ENCODE data around the gene CTIF. TPM values are rescaled to one million over a fixed set of nuclear protein-coding genes. Genes with fewer than 3 reads are reported as not detected.

CTIF gene
- total RNA-seq, 1 donor = 65.9 TPM

DNA sequence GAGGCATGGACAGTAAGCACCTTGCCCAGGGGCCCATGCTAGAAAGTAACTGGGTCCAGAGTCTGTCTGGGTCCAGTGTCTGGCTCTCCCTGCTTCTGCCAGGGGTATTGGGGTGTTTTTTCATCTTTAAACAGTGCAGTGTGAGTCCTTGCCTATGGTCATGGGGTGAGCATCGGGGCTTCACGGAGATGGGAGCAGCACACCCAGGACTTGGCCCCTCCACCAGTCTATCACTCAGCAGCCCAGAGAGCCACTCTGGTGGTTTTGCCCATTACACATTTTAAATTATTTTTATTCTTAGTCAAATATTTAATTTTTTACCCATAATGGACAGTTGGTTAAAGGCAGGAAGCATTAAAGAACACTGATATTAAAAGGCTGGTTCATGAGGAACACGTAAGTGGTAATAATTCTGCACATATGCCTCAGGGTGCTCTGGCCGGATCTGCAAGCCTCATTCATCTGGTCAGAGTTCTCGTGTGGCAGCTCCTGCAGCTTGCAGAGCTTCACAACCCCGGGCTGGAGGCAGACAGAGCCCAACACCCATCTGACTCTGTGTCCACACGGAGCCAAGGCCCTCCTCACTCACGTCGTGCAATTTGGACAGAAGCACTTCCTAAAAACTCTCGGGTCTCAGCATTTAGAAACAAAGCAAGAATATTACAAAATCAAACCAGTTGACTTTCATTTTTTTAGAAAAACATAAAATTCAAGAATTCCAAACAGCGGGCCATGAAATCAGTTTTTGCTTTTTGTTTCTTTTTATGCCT is 204.1 kb downstream of the CTIF start:
- Histone ChIP-seq H3K27ac (ENCODE audit: low read depth, low read length) (peak overlapping the region; percentile 88), H3K4me2 (ENCODE audit: insufficient read depth, low read length) (peak overlapping the region; percentile 71), H3K79me2 (ENCODE audit: insufficient read depth, low read length) (peaks cover 12% of the 10 kb centered on the region), H2AFZ (ENCODE audit: low read length) (no peak overlapping the region), H3K36me3 (ENCODE audit: insufficient read depth, low read length) (no peaks in the 10 kb centered on the region), H3K9me3 (ENCODE audit: low read depth, low read length) (no peaks in the 10 kb centered on the region), H4K20me1 (ENCODE audit: insufficient read depth, low read length) (no peaks in the 10 kb centered on the region), H3K4me1 (ENCODE audit: insufficient read depth, low read length) (peaks cover 67% of the 10 kb centered on the region), H3K4me3 (ENCODE audit: insufficient read depth, low read length) (peak overlapping the region; percentile 41), H3K27me3 (ENCODE audit: insufficient read depth, low read length) (no peaks in the 10 kb centered on the region)
- peak; percentile 94 for DNase-seq (ENCODE audit: insufficient read length, low spot score, missing footprints)
- TF ChIP-seq, protein P1, sequence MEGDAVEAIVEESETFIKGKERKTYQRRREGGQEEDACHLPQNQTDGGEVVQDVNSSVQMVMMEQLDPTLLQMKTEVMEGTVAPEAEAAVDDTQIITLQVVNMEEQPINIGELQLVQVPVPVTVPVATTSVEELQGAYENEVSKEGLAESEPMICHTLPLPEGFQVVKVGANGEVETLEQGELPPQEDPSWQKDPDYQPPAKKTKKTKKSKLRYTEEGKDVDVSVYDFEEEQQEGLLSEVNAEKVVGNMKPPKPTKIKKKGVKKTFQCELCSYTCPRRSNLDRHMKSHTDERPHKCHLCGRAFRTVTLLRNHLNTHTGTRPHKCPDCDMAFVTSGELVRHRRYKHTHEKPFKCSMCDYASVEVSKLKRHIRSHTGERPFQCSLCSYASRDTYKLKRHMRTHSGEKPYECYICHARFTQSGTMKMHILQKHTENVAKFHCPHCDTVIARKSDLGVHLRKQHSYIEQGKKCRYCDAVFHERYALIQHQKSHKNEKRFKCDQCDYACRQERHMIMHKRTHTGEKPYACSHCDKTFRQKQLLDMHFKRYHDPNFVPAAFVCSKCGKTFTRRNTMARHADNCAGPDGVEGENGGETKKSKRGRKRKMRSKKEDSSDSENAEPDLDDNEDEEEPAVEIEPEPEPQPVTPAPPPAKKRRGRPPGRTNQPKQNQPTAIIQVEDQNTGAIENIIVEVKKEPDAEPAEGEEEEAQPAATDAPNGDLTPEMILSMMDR (IDR thresholded peaks at IDR 0.05; ENCODE audit: extremely low read depth, low read depth, low read length) = no peak

DNA sequence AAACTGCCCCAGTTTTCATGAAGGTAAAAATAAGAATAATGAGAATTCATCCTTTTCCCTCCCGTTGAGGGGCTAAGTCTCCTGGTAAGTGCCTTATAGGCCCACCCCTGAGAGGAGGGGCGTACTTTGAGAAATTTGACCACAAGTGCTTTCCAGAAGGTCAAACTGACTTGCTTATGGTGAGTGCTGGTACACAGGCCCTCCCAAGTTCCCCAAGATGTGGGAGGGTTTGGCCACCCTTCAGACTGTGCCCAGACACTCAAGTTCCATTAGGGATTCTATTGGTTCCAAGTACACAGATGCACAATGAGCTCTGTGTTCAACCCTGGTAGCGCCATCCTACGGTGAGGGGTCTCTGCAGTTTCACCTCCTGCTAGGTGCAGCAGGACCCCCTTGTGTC is 205.1 kb downstream of the CTIF start:
- peak; percentile 3 for DNase-seq (ENCODE audit: insufficient read length, low spot score, missing footprints)
- Histone ChIP-seq H2AFZ (ENCODE audit: low read length) (no peak overlapping the region), H3K27ac (ENCODE audit: low read depth, low read length) (peak overlapping the region; percentile 88), H3K4me2 (ENCODE audit: insufficient read depth, low read length) (peak overlapping the region; percentile 71), H3K36me3 (ENCODE audit: insufficient read depth, low read length) (no peaks in the 10 kb centered on the region), H3K9me3 (ENCODE audit: low read depth, low read length) (no peaks in the 10 kb centered on the region), H4K20me1 (ENCODE audit: insufficient read depth, low read length) (no peaks in the 10 kb centered on the region), H3K4me1 (ENCODE audit: insufficient read depth, low read length) (peaks cover 65% of the 10 kb centered on the region), H3K27me3 (ENCODE audit: insufficient read depth, low read length) (no peaks in the 10 kb centered on the region), H3K4me3 (ENCODE audit: insufficient read depth, low read length) (no peak overlapping the region), H3K79me2 (ENCODE audit: insufficient read depth, low read length) (peaks cover 12% of the 10 kb centered on the region)
- TF ChIP-seq, protein P1 (IDR thresholded peaks at IDR 0.05; ENCODE audit: extremely low read depth, low read depth, low read length) = no peak

DNA sequence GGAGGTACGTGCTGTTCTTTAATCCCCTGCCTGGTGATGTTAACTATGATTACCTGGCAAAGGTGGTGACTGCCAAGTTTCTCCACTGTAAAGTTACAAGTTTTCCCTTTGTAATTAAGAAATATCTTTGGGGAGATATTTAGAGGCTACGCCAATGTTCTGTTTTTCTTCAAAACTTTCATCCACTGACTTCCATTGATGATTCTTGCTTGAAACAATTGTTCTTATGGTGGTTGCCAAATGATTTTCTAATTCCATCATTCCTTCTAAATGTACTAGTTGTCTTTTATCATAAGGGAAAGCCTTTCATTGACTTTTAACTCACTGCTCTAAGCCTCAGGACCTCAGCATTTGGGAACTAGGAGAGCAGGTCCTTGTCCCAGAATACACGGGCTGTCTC is 206.5 kb downstream of the CTIF start:
- H2AFZ ChIP-seq (ENCODE audit: low read length) = no peak overlapping the region
- H3K79me2 ChIP-seq (ENCODE audit: insufficient read depth, low read length) = peaks cover 11% of the 10 kb centered on the region
- H3K27me3 ChIP-seq (ENCODE audit: insufficient read depth, low read length) = no peaks in the 10 kb centered on the region
- peak overlapping the region; percentile 62 for H3K27ac ChIP-seq (ENCODE audit: low read depth, low read length)
- TF ChIP-seq, protein P1 (IDR thresholded peaks at IDR 0.05; ENCODE audit: extremely low read depth, low read depth, low read length) = no peak
- no peak overlapping the region for H3K4me3 ChIP-seq (ENCODE audit: insufficient read depth, low read length)
- no peak overlapping the region for H3K4me2 ChIP-seq (ENCODE audit: insufficient read depth, low read length)
- peak; percentile 52 for DNase-seq (ENCODE audit: insufficient read length, low spot score, missing footprints)
- H3K4me1 ChIP-seq (ENCODE audit: insufficient read depth, low read length) = peaks cover 59% of the 10 kb centered on the region
- H4K20me1 ChIP-seq (ENCODE audit: insufficient read depth, low read length) = no peaks in the 10 kb centered on the region
- no peaks in the 10 kb centered on the region for H3K36me3 ChIP-seq (ENCODE audit: insufficient read depth, low read length)
- no peaks in the 10 kb centered on the region for H3K9me3 ChIP-seq (ENCODE audit: low read depth, low read length)

DNA sequence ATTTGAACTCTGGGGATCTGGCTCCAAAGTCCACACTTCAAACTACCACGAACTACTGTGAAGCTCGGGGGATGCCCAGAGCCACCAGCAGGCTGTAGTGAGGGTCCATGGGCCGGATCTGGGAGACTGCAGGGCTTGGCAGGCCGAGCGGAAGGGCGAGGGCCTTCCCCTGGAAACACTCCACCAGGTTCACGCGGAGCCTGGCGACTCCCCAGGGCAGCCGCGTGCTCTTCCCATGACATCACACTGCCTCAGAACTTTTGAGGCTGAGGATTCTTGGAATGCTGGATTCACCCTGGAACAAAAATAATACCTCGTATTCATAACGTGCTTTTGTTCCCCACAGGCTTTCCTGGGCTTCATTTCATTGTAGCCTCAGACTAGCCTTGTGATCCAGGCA is 210.9 kb downstream of the CTIF start:
- H2AFZ ChIP-seq (ENCODE audit: low read length) = no peak overlapping the region
- peak overlapping the region; percentile 29 for H3K4me2 ChIP-seq (ENCODE audit: insufficient read depth, low read length)
- H3K4me3 ChIP-seq (ENCODE audit: insufficient read depth, low read length) = no peak overlapping the region
- H3K79me2 ChIP-seq (ENCODE audit: insufficient read depth, low read length) = peaks cover 8% of the 10 kb centered on the region
- H3K27ac ChIP-seq (ENCODE audit: low read depth, low read length) = peak overlapping the region; percentile 91
- H3K9me3 ChIP-seq (ENCODE audit: low read depth, low read length) = no peaks in the 10 kb centered on the region
- peaks cover 49% of the 10 kb centered on the region for H3K4me1 ChIP-seq (ENCODE audit: insufficient read depth, low read length)
- DNase-seq (ENCODE audit: insufficient read length, low spot score, missing footprints) = peak; percentile 94
- no peaks in the 10 kb centered on the region for H3K27me3 ChIP-seq (ENCODE audit: insufficient read depth, low read length)
- TF ChIP-seq, protein P1 (IDR thresholded peaks at IDR 0.05; ENCODE audit: extremely low read depth, low read depth, low read length) = no peak
- no peaks in the 10 kb centered on the region for H3K36me3 ChIP-seq (ENCODE audit: insufficient read depth, low read length)
- no peaks in the 10 kb centered on the region for H4K20me1 ChIP-seq (ENCODE audit: insufficient read depth, low read length)
